Stimulated activated CD4-positive, alpha-beta T cell treated with anti-CD3 and anti-CD28 coated beads, Interleukin-4, amount 100 ng/mL, for 1 hour (primary cell): Measurements from ENCODE around the gene SETD1A.
"Not testable (repeated sequence)": the region's sequence is repeated elsewhere in the genome, so short reads cannot be mapped to it uniquely, and the experiment has no call there.

Experiments used
- DNase-seq: peaks from one replicate; pipeline ENCODE4 v3.0.0-alpha.2; 2020

The SETD1A gene

GRCh38 chr16:31001507-31002249, 44.1 kb downstream of the SETD1A start:
- DNase-seq, result no peak

- no peak for DNase-seq
These were observed 44.7 kb downstream of the SETD1A start for GRCh38 chr16:31002250-31002700.

GRCh38 chr16:31002862-31003341, 45.3 kb downstream of the SETD1A start:
- DNase-seq, result no peak

GRCh38 chr16:31003744-31004143, 46.2 kb downstream of the SETD1A start:
- DNase-seq, result no peak

GRCh38 chr16:31004658-31005057, 47.1 kb downstream of the SETD1A start:
- no peak for DNase-seq

GRCh38 chr16:31005350-31006085, 48.0 kb downstream of the SETD1A start:
- no peak for DNase-seq

- no peak for DNase-seq
These were observed 48.5 kb downstream of the SETD1A start for GRCh38 chr16:31006086-31006385.

- no peak for DNase-seq
These were observed 49.0 kb downstream of the SETD1A start for GRCh38 chr16:31006589-31006988.

- DNase-seq, result no peak
These were observed 50.1 kb downstream of the SETD1A start for GRCh38 chr16:31007684-31008083.

- no peak for DNase-seq
These were observed 50.6 kb downstream of the SETD1A start for GRCh38 chr16:31008149-31008548.

- DNase-seq, result no peak
These were observed 51.0 kb downstream of the SETD1A start for GRCh38 chr16:31008551-31008950.

GRCh38 chr16:31009120-31009519, 51.6 kb downstream of the SETD1A start:
- DNase-seq, result no peak

- DNase-seq, result no peak
These were observed 52.5 kb downstream of the SETD1A start for GRCh38 chr16:31009894-31010584.

- DNase-seq, result peak; percentile 63
These were observed 53.2 kb downstream of the SETD1A start, which contains the start of gene STX1B for GRCh38 chr16:31010585-31011325. Gene STX1B, minus strand, starts transcription at chr16:31010638. Its CDS starts 242 bp downstream, at chr16:31010396.

GRCh38 chr16:31011815-31012214, 54.3 kb downstream of the SETD1A start:
- not testable (repeated sequence) for DNase-seq

- not testable (repeated sequence) for DNase-seq
These were observed 55.7 kb downstream of the SETD1A start for GRCh38 chr16:31013292-31013691.

GRCh38 chr16:31016018-31016417, 58.5 kb downstream of the SETD1A start:
- no peak for DNase-seq

GRCh38 chr16:31017756-31018155, 60.2 kb downstream of the SETD1A start:
- not testable (repeated sequence) for DNase-seq

- no peak for DNase-seq
These were observed 63.0 kb downstream of the SETD1A start for GRCh38 chr16:31020536-31020935.

- DNase-seq, result no peak
These were observed 65.1 kb downstream of the SETD1A start for GRCh38 chr16:31022544-31023251.

GRCh38 chr16:31023252-31023602, 65.7 kb downstream of the SETD1A start:
- DNase-seq, result no peak

GRCh38 chr16:31023627-31024226, 66.2 kb downstream of the SETD1A start:
- DNase-seq, result no peak
